ENCODE measurements around the gene TRDMT1. TPM values are rescaled to one million over a fixed set of nuclear protein-coding genes. Genes with fewer than 3 reads are reported as not detected.

Gene TRDMT1
- total RNA-seq, 1 donor from 2014 or later, result 35.6 TPM

DNA sequence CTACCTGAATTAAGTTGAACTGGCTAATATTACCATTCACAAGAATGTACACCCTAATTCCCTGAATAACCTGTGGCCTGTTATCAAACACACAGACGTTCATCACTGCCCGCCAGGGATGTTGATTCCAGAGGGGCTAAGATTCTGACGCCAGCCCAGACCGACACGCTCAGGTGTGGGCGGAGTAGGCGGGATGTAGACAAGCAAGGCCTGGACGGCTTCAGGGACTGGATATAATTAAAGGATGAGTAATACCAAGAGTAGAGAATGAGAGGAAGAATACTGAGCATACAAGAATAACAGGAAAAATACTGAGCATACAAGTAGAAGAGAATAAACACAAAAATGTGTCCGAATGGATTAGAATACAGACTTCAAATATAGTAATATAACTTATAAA is 100.9 kb downstream of the TRDMT1 start:
- Histone ChIP-seq H3K4me2 (no peak overlapping the region), H3K79me2 (ENCODE audit: low read depth) (no peaks in the 10 kb centered on the region), H3K27me3 (no peaks in the 10 kb centered on the region), H3K9ac (no peak overlapping the region), H3K9me3 (ENCODE audit: low read depth) (peaks cover 3% of the 10 kb centered on the region), H3K27ac (no peak overlapping the region), H4K20me1 (ENCODE audit: low read depth) (no peaks in the 10 kb centered on the region), H2AFZ (replicated peaks) (no peak overlapping the region), H3K4me3 (no peak overlapping the region), H3K36me3 (no peaks in the 10 kb centered on the region), H3K4me1 (no peaks in the 10 kb centered on the region), H3F3A (ENCODE audit: low read depth) (no peaks in the 10 kb centered on the region)
- peaks cover 2% of the 10 kb centered on the region for H3K36me3 Mint-ChIP-seq
- TF ChIP-seq EZH2 (IDR thresholded peaks at IDR 0.05) (no peak), CTCF (IDR thresholded peaks at IDR 0.05) (no peak), EZH2phosphoT487 (IDR thresholded peaks at IDR 0.05) (no peak)
- no peak for DNase-seq (ENCODE audit: low spot score)
- H3K27ac Mint-ChIP-seq, result peak overlapping the region; percentile 88
- no peak overlapping the region for H3K4me3 Mint-ChIP-seq
- H3K4me1 Mint-ChIP-seq, result peaks cover 3% of the 10 kb centered on the region
- H3K27me3 Mint-ChIP-seq (ENCODE audit: insufficient read depth, low read depth), result no peaks in the 10 kb centered on the region
- peaks cover 5% of the 10 kb centered on the region for H3K9me3 Mint-ChIP-seq

- H3K4me1 Mint-ChIP-seq, result peaks cover 3% of the 10 kb centered on the region
- peaks cover 3% of the 10 kb centered on the region for H3K9me3 ChIP-seq (ENCODE audit: low read depth)
Measured at GRCh38 chr10:17098012-17098411, 103.5 kb downstream of the TRDMT1 start.

More at GRCh38 chr10:17098012-17098411, 103.5 kb downstream of the TRDMT1 start:
- Histone ChIP-seq H3K4me3 (no peak overlapping the region), H4K20me1 (ENCODE audit: low read depth) (no peaks in the 10 kb centered on the region), H3F3A (ENCODE audit: low read depth) (no peaks in the 10 kb centered on the region), H3K4me2 (no peak overlapping the region), H3K79me2 (ENCODE audit: low read depth) (no peaks in the 10 kb centered on the region), H3K9ac (no peak overlapping the region), H3K27ac (no peak overlapping the region), H3K4me1 (no peaks in the 10 kb centered on the region), H3K27me3 (no peaks in the 10 kb centered on the region), H3K36me3 (no peaks in the 10 kb centered on the region), H2AFZ (replicated peaks) (no peak overlapping the region)
- TF ChIP-seq EZH2 (IDR thresholded peaks at IDR 0.05) (no peak), CTCF (IDR thresholded peaks at IDR 0.05) (no peak), EZH2phosphoT487 (IDR thresholded peaks at IDR 0.05) (no peak)
- no peak overlapping the region for H3K27ac Mint-ChIP-seq
- peaks cover 6% of the 10 kb centered on the region for H3K36me3 Mint-ChIP-seq
- DNase-seq (ENCODE audit: low spot score), result no peak
- H3K4me3 Mint-ChIP-seq, result no peak overlapping the region
- no peaks in the 10 kb centered on the region for H3K27me3 Mint-ChIP-seq (ENCODE audit: insufficient read depth, low read depth)
- H3K9me3 Mint-ChIP-seq, result peaks cover 21% of the 10 kb centered on the region

Small RNA genes lying within 50 kb of the gene (small RNA-seq; reads per million reads assigned to genes)
- not detected for gene AC067747.1

Other genes with a start within 250 kb of the TRDMT1 start
- gene CUBN, start 71.9 kb downstream of the TRDMT1 start, total RNA-seq (ENCODE audit: low replicate concordance), result 1.5 and 2.2 TPM in 2 replicates
- 727 and 820 TPM in 2 replicates for gene VIM, start 26.6 kb upstream of the TRDMT1 start, total RNA-seq (ENCODE audit: low replicate concordance)

Measured in neural progenitor cell (in vitro differentiated cells).